WTC11 (cell line): Measurements from ENCODE around the gene GPR39. TPM values are rescaled to one million over a fixed set of nuclear protein-coding genes. Genes with fewer than 3 reads are reported as not detected.

Source experiments
- ATAC-seq: fragments of 200-7000 bp; cut with Tn5 transposase; 2 replicates; pipeline ENCODE4 v1.10.0; 2021; ENCODE audit warnings: mild to moderate bottlenecking, moderate library complexity
- CTCF ChIA-PET: fragments of 300-600 bp; sonication (Branson Sonifier 250); formaldehyde crosslinking; loops from one replicate; lab custom pipeline; 2021; ENCODE audit warnings: antibody characterized with exemption; lab: Charles Lee
- POLR2A ChIA-PET: fragments of 350-600 bp; sonication (Branson Sonifier 250); formaldehyde crosslinking; loops from one replicate; lab custom pipeline; 2021; ENCODE audit warnings: antibody characterized with exemption; lab: Charles Lee
- DNase-seq: peaks from one replicate; pipeline ENCODE4 v3.0.0; 2021; ENCODE audit warnings: low spot score
- H3K27ac Mint-ChIP-seq: 2 replicates; pipeline ENCODE4 v1.8.0; 2021; ENCODE audit warnings: mixed read lengths
- H3K27me3 Mint-ChIP-seq: 2 replicates; pipeline ENCODE4 v1.8.0; 2021; ENCODE audit warnings: low read depth, mild to moderate bottlenecking, moderate library complexity, mixed read lengths
- H3K36me3 Mint-ChIP-seq: 2 replicates; pipeline ENCODE4 v1.8.0; 2021; ENCODE audit warnings: mixed read lengths
- H3K4me1 Mint-ChIP-seq: 2 replicates; pipeline ENCODE4 v1.8.0; 2022; ENCODE audit warnings: mixed read lengths
- H3K4me3 Mint-ChIP-seq: 2 replicates; pipeline ENCODE4 v1.8.0; 2021; ENCODE audit warnings: mild to moderate bottlenecking, moderate library complexity, mixed read lengths
- H3K9me3 Mint-ChIP-seq: 2 replicates; pipeline ENCODE4 v1.8.0; 2021; ENCODE audit warnings: mixed read lengths
- ESRRA ChIP-seq: sonication (generic); formaldehyde crosslinking; IDR thresholded peaks from 2 replicates; pipeline ENCODE4 v1.8.1; 2022; ENCODE audit warnings: mild to moderate bottlenecking, missing genetic modification reagents, borderline replicate concordance
- ETV6 ChIP-seq: sonication (generic); formaldehyde crosslinking; IDR thresholded peaks from 2 replicates; pipeline ENCODE4 v1.8.1; 2022; ENCODE audit warnings: mild to moderate bottlenecking, missing genetic modification reagents
- FOXJ3 ChIP-seq: sonication (generic); formaldehyde crosslinking; IDR thresholded peaks from 2 replicates; pipeline ENCODE4 v1.9.0; 2021; ENCODE audit warnings: missing genetic modification reagents, mild to moderate bottlenecking, borderline replicate concordance
- FOXK1 ChIP-seq: sonication (generic); formaldehyde crosslinking; IDR thresholded peaks from 2 replicates; pipeline ENCODE4 v1.8.0; 2022; ENCODE audit warnings: mild to moderate bottlenecking, moderate library complexity, missing genetic modification reagents
- FOXP1 ChIP-seq: sonication (generic); formaldehyde crosslinking; IDR thresholded peaks from 2 replicates; pipeline ENCODE4 v1.8.0; 2022; ENCODE audit warnings: missing genetic modification reagents, mild to moderate bottlenecking, moderate library complexity, borderline replicate concordance
- GABPB1 ChIP-seq: sonication (generic); formaldehyde crosslinking; IDR thresholded peaks from 2 replicates; pipeline ENCODE4 v1.8.1; 2023; ENCODE audit warnings: mild to moderate bottlenecking, missing genetic modification reagents
- GRHL2 ChIP-seq: fragments of 250-450 bp; sonication (Bioruptor Pico); IDR thresholded peaks from 2 replicates; pipeline ENCODE4 v1.8.0; 2022; ENCODE audit warnings: mild to moderate bottlenecking, moderate library complexity; ENCODE audit not compliant: insufficient replicate concordance, severe bottlenecking
- IRF2 ChIP-seq: sonication (generic); formaldehyde crosslinking; IDR thresholded peaks from 2 replicates; pipeline ENCODE4 v1.8.0; 2022; ENCODE audit warnings: low read depth, missing genetic modification reagents, borderline replicate concordance
- KAT7 ChIP-seq: sonication (generic); formaldehyde crosslinking; IDR thresholded peaks from 2 replicates; pipeline ENCODE4 v1.8.1; 2023; ENCODE audit warnings: missing genetic modification reagents, mild to moderate bottlenecking, borderline replicate concordance
- NR2C2 ChIP-seq: sonication (generic); formaldehyde crosslinking; IDR thresholded peaks from 2 replicates; pipeline ENCODE4 v1.8.0; 2022; ENCODE audit warnings: mild to moderate bottlenecking, missing genetic modification reagents
- RORB ChIP-seq: fragments of 250-450 bp; sonication (Bioruptor Pico); IDR thresholded peaks from 2 replicates; pipeline ENCODE4 v1.9.0; 2021; ENCODE audit warnings: mild to moderate bottlenecking
- SMAD3 ChIP-seq: sonication (generic); formaldehyde crosslinking; IDR thresholded peaks from 2 replicates; pipeline ENCODE4 v1.8.0; 2022; ENCODE audit warnings: missing genetic modification reagents, mild to moderate bottlenecking, borderline replicate concordance
- STAT6 ChIP-seq: sonication (generic); formaldehyde crosslinking; conservative IDR thresholded peaks from 2 replicates; pipeline ENCODE4 v1.8.1; 2023; ENCODE audit warnings: mild to moderate bottlenecking, low read depth, missing genetic modification reagents, moderate library complexity
- TEAD1 ChIP-seq: sonication (generic); formaldehyde crosslinking; IDR thresholded peaks from 2 replicates; pipeline ENCODE4 v1.8.0; 2022; ENCODE audit warnings: mild to moderate bottlenecking, missing genetic modification reagents
- TP53 ChIP-seq: sonication (generic); formaldehyde crosslinking; IDR thresholded peaks from 2 replicates; pipeline ENCODE4 v1.8.1; 2023; ENCODE audit warnings: mild to moderate bottlenecking, missing genetic modification reagents
- ZBTB21 ChIP-seq: sonication (generic); formaldehyde crosslinking; IDR thresholded peaks from 2 replicates; pipeline ENCODE4 v1.8.1; 2023; ENCODE audit warnings: mild to moderate bottlenecking, missing genetic modification reagents, borderline replicate concordance
- ZNF232 ChIP-seq: sonication (generic); formaldehyde crosslinking; IDR thresholded peaks from 2 replicates; pipeline ENCODE4 v1.8.0; 2022; ENCODE audit warnings: mild to moderate bottlenecking, missing genetic modification reagents
- ZNF396 ChIP-seq: fragments of 250-450 bp; sonication (Bioruptor Pico); IDR thresholded peaks from 2 replicates; pipeline ENCODE4 v1.8.0; 2021; ENCODE audit warnings: mild to moderate bottlenecking, moderate library complexity, borderline replicate concordance
- ZNF423 ChIP-seq: fragments of 250-450 bp; sonication (Bioruptor Pico); IDR thresholded peaks from 2 replicates; pipeline ENCODE4 v2.1.2; 2022; ENCODE audit warnings: mild to moderate bottlenecking, moderate library complexity
- ZNF671 ChIP-seq: fragments of 250-450 bp; sonication (Bioruptor Pico); IDR thresholded peaks from 2 replicates; pipeline ENCODE4 v1.8.0; 2021; ENCODE audit warnings: mild to moderate bottlenecking
- total RNA-seq: library from RNA; stranded (reverse); gene quantifications from 3 replicates; pipeline ENCODE4 v1.2.3, GENCODE V29; 2021
- TF ChIP-seq, protein P1 (sequence below): sonication (generic); formaldehyde crosslinking; conservative IDR thresholded peaks from 2 replicates; pipeline ENCODE4 v1.8.1; 2022; ENCODE audit warnings: mild to moderate bottlenecking, missing genetic modification reagents
- TF ChIP-seq, protein P2 (sequence below): sonication (generic); formaldehyde crosslinking; IDR thresholded peaks from 2 replicates; pipeline ENCODE4 v1.8.1; 2023; ENCODE audit warnings: mild to moderate bottlenecking, missing genetic modification reagents
- TF ChIP-seq, protein P3 (sequence below): sonication (generic); formaldehyde crosslinking; IDR thresholded peaks from 2 replicates; pipeline ENCODE4 v1.8.1; 2022; ENCODE audit warnings: low read depth, mild to moderate bottlenecking, moderate library complexity, missing genetic modification reagents, borderline replicate concordance
- TF ChIP-seq, protein P4 (sequence below): fragments of 250-450 bp; sonication (Bioruptor Pico); IDR thresholded peaks from 2 replicates; pipeline ENCODE4 v2.1.2; 2022; ENCODE audit warnings: mild to moderate bottlenecking, moderate library complexity
- TF ChIP-seq, protein P5 (sequence below): fragments of 250-450 bp; sonication (Bioruptor Pico); IDR thresholded peaks from 2 replicates; pipeline ENCODE4 v1.9.0; 2021; ENCODE audit warnings: moderate library complexity, mild to moderate bottlenecking, inconsistent platforms, borderline replicate concordance

GPR39 gene
- total RNA-seq, 1 experiment from 2014 or later: 0.74 TPM

DNA sequence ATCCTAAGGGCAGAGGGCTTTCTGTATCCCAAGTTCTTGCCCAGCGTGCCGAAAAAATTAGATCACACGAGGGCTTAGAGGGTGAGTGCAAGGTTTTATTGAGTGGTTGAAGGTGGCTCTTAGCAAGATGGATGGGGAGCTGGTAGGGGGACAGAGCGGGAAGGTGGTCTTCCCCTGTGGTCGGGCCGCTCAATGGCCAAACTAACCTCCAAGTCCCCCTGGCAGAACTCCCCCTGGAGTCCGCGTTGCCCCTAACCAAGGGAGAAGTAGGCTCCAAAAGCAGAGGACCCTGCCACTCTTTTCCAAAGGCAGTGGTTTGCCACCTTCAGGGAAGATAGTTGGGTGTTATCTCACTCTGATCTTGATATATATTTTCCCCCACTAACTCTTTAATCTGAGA is 190.0 kb downstream of the GPR39 start:
- CTCF ChIA-PET: interaction anchor here (0.5 kb wide), 1 partner anchor 1040 kb away, joined by 4 read pairs; no protein-coding TSS in a partner anchor
- no peaks in the 10 kb centered on the region for H3K27me3 Mint-ChIP-seq
- no peak overlapping the region for H3K27ac Mint-ChIP-seq
- H3K4me3 Mint-ChIP-seq: no peak overlapping the region
- TF ChIP-seq SMAD3 (CRISPR knock-in tag) (no peak), ZBTB21 (CRISPR knock-in tag) (no peak), ESRRA (CRISPR knock-in tag) (no peak), ZNF396 (CRISPR knock-in tag) (no peak), TEAD1 (no peak), ZNF671 (CRISPR knock-in tag) (no peak), ETV6 (CRISPR knock-in tag) (no peak), FOXJ3 (CRISPR knock-in tag) (no peak), KAT7 (CRISPR knock-in tag) (no peak), FOXK1 (no peak), NR2C2 (CRISPR knock-in tag) (no peak), FOXP1 (CRISPR knock-in tag) (no peak), IRF2 (no peak)
- POLR2A ChIA-PET: no interaction called here
- ATAC-seq (no peak), DNase-seq (no peak)
- no peaks in the 10 kb centered on the region; the same call in 1 of the 2 replicates for H3K9me3 Mint-ChIP-seq
- H3K4me1 Mint-ChIP-seq: peaks cover 25% of the 10 kb centered on the region
- H3K36me3 Mint-ChIP-seq: no peaks in the 10 kb centered on the region

GRCh38 chr2:132607426-132608090 is 191.0 kb downstream of the GPR39 start:
- no peaks in the 10 kb centered on the region for H3K36me3 Mint-ChIP-seq
- TF ChIP-seq TP53: no peak
- TF ChIP-seq STAT6 (CRISPR knock-in tag): no peak
- TF ChIP-seq ZNF232: no peak
- POLR2A ChIA-PET: interaction anchor here (0.8 kb wide), 1 partner anchor 9 kb away, joined by 3 read pairs; no protein-coding TSS in a partner anchor
- no peak for DNase-seq
- CTCF ChIA-PET: interaction anchor here (0.5 kb wide), 1 partner anchor 1039 kb away, joined by 4 read pairs; no protein-coding TSS in a partner anchor
- peaks cover 33% of the 10 kb centered on the region for H3K4me1 Mint-ChIP-seq
- ATAC-seq: no peak
- H3K4me3 Mint-ChIP-seq: no peak overlapping the region
- no peaks in the 10 kb centered on the region for H3K27me3 Mint-ChIP-seq
- H3K9me3 Mint-ChIP-seq: no peaks in the 10 kb centered on the region; the same call in 1 of the 2 replicates
- H3K27ac Mint-ChIP-seq: no peak overlapping the region

GRCh38 chr2:132608311-132608710 is 191.7 kb downstream of the GPR39 start:
- H3K4me1 Mint-ChIP-seq: peaks cover 33% of the 10 kb centered on the region
- DNase-seq (no peak), ATAC-seq (no peak)
- no peak overlapping the region for H3K27ac Mint-ChIP-seq
- no peaks in the 10 kb centered on the region for H3K27me3 Mint-ChIP-seq
- CTCF ChIA-PET: no interaction called here
- H3K9me3 Mint-ChIP-seq: no peaks in the 10 kb centered on the region; the same call in 1 of the 2 replicates
- H3K4me3 Mint-ChIP-seq: no peak overlapping the region
- POLR2A ChIA-PET: interaction anchor here (0.8 kb wide), 1 partner anchor 8 kb away, joined by 3 read pairs; no protein-coding TSS in a partner anchor
- H3K36me3 Mint-ChIP-seq: no peaks in the 10 kb centered on the region
- no peak for TF ChIP-seq ZNF423 (CRISPR knock-in tag)
- TF ChIP-seq RORB (CRISPR knock-in tag): no peak
- TF ChIP-seq FOXK1: no peak
- TF ChIP-seq TP53: no peak
- TF ChIP-seq, protein P1, sequence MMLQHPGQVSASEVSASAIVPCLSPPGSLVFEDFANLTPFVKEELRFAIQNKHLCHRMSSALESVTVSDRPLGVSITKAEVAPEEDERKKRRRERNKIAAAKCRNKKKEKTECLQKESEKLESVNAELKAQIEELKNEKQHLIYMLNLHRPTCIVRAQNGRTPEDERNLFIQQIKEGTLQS (CRISPR knock-in tag): no peak
- TF ChIP-seq, protein P2, sequence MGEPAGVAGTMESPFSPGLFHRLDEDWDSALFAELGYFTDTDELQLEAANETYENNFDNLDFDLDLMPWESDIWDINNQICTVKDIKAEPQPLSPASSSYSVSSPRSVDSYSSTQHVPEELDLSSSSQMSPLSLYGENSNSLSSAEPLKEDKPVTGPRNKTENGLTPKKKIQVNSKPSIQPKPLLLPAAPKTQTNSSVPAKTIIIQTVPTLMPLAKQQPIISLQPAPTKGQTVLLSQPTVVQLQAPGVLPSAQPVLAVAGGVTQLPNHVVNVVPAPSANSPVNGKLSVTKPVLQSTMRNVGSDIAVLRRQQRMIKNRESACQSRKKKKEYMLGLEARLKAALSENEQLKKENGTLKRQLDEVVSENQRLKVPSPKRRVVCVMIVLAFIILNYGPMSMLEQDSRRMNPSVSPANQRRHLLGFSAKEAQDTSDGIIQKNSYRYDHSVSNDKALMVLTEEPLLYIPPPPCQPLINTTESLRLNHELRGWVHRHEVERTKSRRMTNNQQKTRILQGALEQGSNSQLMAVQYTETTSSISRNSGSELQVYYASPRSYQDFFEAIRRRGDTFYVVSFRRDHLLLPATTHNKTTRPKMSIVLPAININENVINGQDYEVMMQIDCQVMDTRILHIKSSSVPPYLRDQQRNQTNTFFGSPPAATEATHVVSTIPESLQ (CRISPR knock-in tag): no peak
- no peak for TF ChIP-seq GABPB1
- TF ChIP-seq, protein P3, sequence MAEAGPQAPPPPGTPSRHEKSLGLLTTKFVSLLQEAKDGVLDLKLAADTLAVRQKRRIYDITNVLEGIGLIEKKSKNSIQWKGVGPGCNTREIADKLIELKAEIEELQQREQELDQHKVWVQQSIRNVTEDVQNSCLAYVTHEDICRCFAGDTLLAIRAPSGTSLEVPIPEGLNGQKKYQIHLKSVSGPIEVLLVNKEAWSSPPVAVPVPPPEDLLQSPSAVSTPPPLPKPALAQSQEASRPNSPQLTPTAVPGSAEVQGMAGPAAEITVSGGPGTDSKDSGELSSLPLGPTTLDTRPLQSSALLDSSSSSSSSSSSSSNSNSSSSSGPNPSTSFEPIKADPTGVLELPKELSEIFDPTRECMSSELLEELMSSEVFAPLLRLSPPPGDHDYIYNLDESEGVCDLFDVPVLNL: no peak
- TF ChIP-seq GRHL2 (CRISPR knock-in tag): no peak
- TF ChIP-seq, protein P4, sequence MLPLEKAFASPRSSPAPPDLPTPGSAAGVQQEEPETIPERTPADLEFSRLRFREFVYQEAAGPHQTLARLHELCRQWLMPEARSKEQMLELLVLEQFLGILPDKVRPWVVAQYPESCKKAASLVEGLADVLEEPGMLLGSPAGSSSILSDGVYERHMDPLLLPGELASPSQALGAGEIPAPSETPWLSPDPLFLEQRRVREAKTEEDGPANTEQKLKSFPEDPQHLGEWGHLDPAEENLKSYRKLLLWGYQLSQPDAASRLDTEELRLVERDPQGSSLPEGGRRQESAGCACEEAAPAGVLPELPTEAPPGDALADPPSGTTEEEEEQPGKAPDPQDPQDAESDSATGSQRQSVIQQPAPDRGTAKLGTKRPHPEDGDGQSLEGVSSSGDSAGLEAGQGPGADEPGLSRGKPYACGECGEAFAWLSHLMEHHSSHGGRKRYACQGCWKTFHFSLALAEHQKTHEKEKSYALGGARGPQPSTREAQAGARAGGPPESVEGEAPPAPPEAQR (CRISPR knock-in tag): no peak
- TF ChIP-seq, protein P5, sequence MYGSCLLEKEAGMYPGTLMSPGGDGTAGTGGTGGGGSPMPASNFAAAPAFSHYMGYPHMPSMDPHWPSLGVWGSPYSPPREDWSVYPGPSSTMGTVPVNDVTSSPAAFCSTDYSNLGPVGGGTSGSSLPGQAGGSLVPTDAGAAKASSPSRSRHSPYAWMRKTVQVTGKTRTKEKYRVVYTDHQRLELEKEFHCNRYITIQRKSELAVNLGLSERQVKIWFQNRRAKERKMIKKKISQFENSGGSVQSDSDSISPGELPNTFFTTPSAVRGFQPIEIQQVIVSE (CRISPR knock-in tag): no peak
